MM.1S (cell line): ENCODE measurements around the gene TIMD4.

Experiments used
- EZH2 ChIP-seq: fragments of 300-600 bp; sonication (generic); optimal IDR thresholded peaks from 2 replicates; pipeline ENCODE3; 2017; ENCODE audit warnings: low read depth, mild to moderate bottlenecking, antibody characterized with exemption, low read length, mixed read lengths
- TF ChIP-seq, protein P1 (sequence below): fragments of 300-600 bp; sonication (generic); IDR thresholded peaks from 2 replicates; pipeline ENCODE4 v1.5.1; 2016; ENCODE audit warnings: antibody characterized with exemption, low read length, mixed read lengths

DNA sequence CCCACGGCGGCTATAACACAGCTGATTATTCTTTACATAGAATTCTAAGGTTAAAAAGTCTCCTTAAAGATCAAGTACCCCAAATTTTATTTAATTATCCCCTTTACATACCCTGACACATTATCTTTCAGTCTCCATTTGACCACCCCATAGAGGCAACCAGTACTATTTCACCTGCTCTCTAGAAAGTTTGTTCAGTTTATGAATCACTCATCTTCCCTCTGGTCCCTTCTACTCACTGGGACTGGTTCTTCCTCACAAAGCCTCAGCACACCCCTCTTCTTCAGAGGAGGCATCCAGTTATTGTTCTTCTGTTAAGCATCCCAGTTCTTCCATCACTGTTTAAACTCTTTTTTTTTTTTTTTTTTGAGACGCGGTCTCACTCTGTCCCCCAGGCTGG, 70.2 kb downstream of the TIMD4 start:
- TF ChIP-seq, protein P1, sequence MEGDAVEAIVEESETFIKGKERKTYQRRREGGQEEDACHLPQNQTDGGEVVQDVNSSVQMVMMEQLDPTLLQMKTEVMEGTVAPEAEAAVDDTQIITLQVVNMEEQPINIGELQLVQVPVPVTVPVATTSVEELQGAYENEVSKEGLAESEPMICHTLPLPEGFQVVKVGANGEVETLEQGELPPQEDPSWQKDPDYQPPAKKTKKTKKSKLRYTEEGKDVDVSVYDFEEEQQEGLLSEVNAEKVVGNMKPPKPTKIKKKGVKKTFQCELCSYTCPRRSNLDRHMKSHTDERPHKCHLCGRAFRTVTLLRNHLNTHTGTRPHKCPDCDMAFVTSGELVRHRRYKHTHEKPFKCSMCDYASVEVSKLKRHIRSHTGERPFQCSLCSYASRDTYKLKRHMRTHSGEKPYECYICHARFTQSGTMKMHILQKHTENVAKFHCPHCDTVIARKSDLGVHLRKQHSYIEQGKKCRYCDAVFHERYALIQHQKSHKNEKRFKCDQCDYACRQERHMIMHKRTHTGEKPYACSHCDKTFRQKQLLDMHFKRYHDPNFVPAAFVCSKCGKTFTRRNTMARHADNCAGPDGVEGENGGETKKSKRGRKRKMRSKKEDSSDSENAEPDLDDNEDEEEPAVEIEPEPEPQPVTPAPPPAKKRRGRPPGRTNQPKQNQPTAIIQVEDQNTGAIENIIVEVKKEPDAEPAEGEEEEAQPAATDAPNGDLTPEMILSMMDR, result no peak
- no peak for TF ChIP-seq EZH2
